Cardiac muscle cell (in vitro differentiated cells and primary cell): ENCODE measurements around the gene ERBB4. TPM values are rescaled to one million over a fixed set of nuclear protein-coding genes. Genes with fewer than 3 reads are reported as not detected.
A peak's percentile ranks its signal among the peaks of the same experiment; 100 is the strongest.

Experiments
- DNase-seq, 2 donors: peaks; one replicate each; pipeline versions ENCODE4 v3.0.0 to v3.0.0-alpha.2; 2010 to 2017; ENCODE audit warnings: low read depth in 1 of 2, low spot score in 1 of 2
- H3K27ac ChIP-seq: fragments of 200-600 bp; sonication (generic); 2 replicates; pipeline ENCODE4 v1.5.1; 2016
- H3K27me3 ChIP-seq: fragments of 200-600 bp; sonication (generic); 2 replicates; pipeline ENCODE4 v1.6.0; 2016; ENCODE audit warnings: control low read depth
- H3K36me3 ChIP-seq: fragments of 200-600 bp; sonication (generic); 2 replicates; pipeline ENCODE4 v1.5.1; 2016; ENCODE audit warnings: control low read depth
- H3K4me1 ChIP-seq: fragments of 200-600 bp; sonication (generic); 2 replicates; pipeline ENCODE4 v1.8.1; 2017; ENCODE audit warnings: low read depth, mild to moderate bottlenecking, mixed run types
- H3K4me3 ChIP-seq: fragments of 200-600 bp; sonication (generic); 2 replicates; pipeline ENCODE4 v1.5.1; 2016; ENCODE audit warnings: mild to moderate bottlenecking
- H3K9me3 ChIP-seq: fragments of 200-600 bp; sonication (generic); 2 replicates; pipeline ENCODE4 v1.5.1; 2017; ENCODE audit warnings: low read depth, mild to moderate bottlenecking, control low read depth
- polyA plus RNA-seq: library from polyadenylated mRNA; unstranded; fragments of >200 nt; fragmentation: Nextera tagmentation; extraction: Ambion mirVana; gene quantifications from 2 replicates; pipeline ENCODE4 v1.2.1, GENCODE V29; 2016
- total RNA-seq: library from RNA; depleted of rRNA; stranded (reverse); fragments of >200 nt; gene quantifications from 2 replicates; pipeline ENCODE4 v1.2.3, GENCODE V29; 2016
- TF ChIP-seq, protein P1 (sequence below): IDR thresholded peaks from 2 replicates; pipeline ENCODE4 v1.5.1; 2012; ENCODE audit warnings: low read depth, mild to moderate bottlenecking, low read length

Gene ERBB4
- total and polyA plus RNA-seq, 2 experiments from 2014 or later = 38.1 to 42.1 TPM

DNA sequence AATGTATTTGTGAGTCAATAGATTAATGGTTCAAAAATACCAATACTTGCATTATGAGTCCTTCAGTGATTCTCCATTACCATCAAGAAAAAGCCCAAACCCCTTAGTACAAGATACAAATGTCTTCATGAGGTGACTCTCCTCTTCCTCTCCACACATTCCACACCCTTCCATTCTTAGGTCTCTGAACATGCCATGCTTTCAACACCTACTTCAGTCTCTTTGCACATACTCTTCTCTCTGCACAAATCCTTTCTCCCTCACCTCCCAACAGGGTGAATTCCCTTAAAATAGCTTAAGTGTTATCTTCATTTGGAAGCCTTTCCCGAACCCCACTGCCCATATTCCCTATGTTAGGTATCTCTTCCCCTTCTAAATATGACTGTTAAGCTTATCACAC lies 131.9 kb downstream of the ERBB4 start:
- TF ChIP-seq, protein P1, sequence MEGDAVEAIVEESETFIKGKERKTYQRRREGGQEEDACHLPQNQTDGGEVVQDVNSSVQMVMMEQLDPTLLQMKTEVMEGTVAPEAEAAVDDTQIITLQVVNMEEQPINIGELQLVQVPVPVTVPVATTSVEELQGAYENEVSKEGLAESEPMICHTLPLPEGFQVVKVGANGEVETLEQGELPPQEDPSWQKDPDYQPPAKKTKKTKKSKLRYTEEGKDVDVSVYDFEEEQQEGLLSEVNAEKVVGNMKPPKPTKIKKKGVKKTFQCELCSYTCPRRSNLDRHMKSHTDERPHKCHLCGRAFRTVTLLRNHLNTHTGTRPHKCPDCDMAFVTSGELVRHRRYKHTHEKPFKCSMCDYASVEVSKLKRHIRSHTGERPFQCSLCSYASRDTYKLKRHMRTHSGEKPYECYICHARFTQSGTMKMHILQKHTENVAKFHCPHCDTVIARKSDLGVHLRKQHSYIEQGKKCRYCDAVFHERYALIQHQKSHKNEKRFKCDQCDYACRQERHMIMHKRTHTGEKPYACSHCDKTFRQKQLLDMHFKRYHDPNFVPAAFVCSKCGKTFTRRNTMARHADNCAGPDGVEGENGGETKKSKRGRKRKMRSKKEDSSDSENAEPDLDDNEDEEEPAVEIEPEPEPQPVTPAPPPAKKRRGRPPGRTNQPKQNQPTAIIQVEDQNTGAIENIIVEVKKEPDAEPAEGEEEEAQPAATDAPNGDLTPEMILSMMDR = no peak
- DNase-seq = peak in 1 of 2 donors; percentile 71
- Histone ChIP-seq H3K27ac (peak overlapping the region; percentile 14), H3K27me3 (no peaks in the 10 kb centered on the region), H3K36me3 (no peaks in the 10 kb centered on the region), H3K4me3 (no peak overlapping the region), H3K9me3 (no peaks in the 10 kb centered on the region), H3K4me1 (peaks cover 30% of the 10 kb centered on the region)

DNA sequence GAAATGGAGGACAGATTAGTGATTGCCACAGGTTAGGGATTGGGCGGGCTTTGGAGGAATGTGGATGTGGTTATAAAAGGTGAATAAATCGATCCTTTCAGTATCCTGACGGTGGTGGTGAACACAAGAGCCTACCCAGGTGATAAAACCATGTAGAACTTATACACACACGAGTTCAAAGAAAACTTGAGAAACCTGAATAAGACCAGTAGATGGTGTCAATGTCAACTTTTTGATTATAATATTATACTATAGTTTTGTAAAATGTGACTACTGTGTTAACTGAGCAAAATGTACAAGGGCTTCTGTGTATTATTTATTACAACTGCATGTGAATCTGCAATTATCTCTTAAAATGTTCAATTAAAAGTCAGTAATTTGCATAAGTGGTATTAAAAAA lies 136.3 kb downstream of the ERBB4 start:
- Histone ChIP-seq H3K27me3 (no peaks in the 10 kb centered on the region), H3K36me3 (no peaks in the 10 kb centered on the region), H3K4me1 (peaks cover 16% of the 10 kb centered on the region), H3K4me3 (no peak overlapping the region), H3K9me3 (no peaks in the 10 kb centered on the region), H3K27ac (no peak overlapping the region)
- TF ChIP-seq, protein P1 = no peak
- no peak for DNase-seq

DNA sequence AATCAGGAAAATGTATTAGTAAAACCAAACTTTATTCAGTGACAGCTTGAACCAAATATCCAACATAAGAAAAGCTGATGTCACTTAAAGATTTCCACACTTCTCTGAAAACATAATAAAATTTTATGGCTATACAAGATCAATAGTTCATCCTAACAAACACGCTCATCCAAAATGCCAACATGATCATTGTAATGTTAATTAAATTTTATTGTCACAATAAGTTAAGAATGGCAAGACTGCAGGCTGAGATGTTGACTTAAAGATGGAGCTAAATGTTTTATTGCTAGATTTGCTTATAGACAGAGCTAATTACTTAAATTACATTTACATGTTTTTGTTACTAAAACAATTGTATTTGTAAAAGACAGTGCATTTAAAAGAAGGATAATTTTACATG lies 140.3 kb downstream of the ERBB4 start:
- no peak for DNase-seq
- Histone ChIP-seq H3K4me3 (no peak overlapping the region), H3K36me3 (no peaks in the 10 kb centered on the region), H3K4me1 (peaks cover 5% of the 10 kb centered on the region), H3K27me3 (no peaks in the 10 kb centered on the region), H3K27ac (no peak overlapping the region), H3K9me3 (no peaks in the 10 kb centered on the region)
- TF ChIP-seq, protein P1 = no peak

DNA sequence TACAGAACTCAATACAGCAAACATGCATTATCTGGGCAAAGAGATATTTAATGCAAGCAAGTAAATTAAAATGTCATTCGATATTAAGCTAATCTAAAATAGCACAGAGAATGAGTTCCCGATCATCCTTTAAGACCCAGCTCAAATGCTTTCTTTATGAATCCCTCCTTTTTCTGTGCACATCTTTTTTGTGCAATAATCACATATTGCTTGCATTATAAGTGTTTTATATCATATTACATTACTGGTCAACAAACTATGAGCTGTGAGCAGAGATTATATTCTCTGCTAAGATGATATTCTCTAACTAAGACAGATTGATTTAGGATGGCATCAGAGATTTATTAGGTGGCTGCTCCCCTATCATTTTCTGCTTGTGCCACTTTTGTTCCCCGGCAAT lies 146.1 kb downstream of the ERBB4 start:
- TF ChIP-seq, protein P1 = no peak
- H3K9me3 ChIP-seq = no peaks in the 10 kb centered on the region
- peaks cover 2% of the 10 kb centered on the region for H3K4me1 ChIP-seq
- no peaks in the 10 kb centered on the region for H3K36me3 ChIP-seq
- no peak overlapping the region for H3K27ac ChIP-seq
- H3K4me3 ChIP-seq = no peak overlapping the region
- no peak for DNase-seq
- H3K27me3 ChIP-seq = no peaks in the 10 kb centered on the region

DNA sequence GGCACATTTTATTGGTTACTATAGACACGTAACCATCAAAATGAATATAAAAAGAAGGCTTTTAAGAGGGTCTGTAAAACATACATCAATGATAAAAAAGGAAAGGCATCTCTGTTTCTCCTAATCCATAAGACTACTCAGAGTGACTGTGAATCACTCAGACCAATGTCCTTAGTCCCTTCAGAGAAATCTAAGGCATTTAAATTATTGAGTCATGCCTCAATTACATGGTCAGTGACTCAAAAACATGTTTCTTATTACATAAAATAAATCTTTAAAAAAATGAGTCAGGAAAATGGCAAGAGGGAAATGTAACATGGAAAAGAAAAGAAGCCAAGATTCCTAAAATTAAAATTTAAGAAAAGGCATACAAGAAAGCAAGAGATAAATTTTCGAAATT lies 146.6 kb downstream of the ERBB4 start:
- no peak for DNase-seq
- Histone ChIP-seq H3K36me3 (no peaks in the 10 kb centered on the region), H3K27me3 (no peaks in the 10 kb centered on the region), H3K9me3 (no peaks in the 10 kb centered on the region), H3K4me1 (no peaks in the 10 kb centered on the region), H3K27ac (no peak overlapping the region), H3K4me3 (no peak overlapping the region)
- TF ChIP-seq, protein P1 = no peak

DNA sequence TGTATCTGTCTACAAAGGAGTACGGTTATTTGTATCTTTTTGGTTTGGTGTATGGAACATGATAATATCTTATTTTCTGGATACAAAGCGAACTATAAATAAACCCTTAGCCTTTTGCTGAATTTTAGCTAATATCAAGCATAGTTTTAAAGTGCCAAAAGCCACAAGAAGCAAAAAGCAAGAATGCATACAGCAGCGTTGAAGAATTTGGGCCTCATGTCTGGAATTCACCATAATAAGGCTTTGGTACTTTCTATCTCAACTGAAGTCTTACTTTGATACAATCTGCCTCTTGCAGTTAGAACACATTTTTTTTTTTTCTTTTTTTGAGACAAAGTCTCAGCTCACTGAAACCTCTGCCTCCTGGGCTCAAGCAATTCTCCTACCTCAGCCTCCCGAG lies 151.5 kb downstream of the ERBB4 start:
- peaks cover 13% of the 10 kb centered on the region for H3K4me1 ChIP-seq
- no peak overlapping the region for H3K4me3 ChIP-seq
- no peaks in the 10 kb centered on the region for H3K36me3 ChIP-seq
- H3K27me3 ChIP-seq = no peaks in the 10 kb centered on the region
- no peaks in the 10 kb centered on the region for H3K9me3 ChIP-seq
- DNase-seq = no peak
- TF ChIP-seq, protein P1 = no peak
- no peak overlapping the region for H3K27ac ChIP-seq
